PC-9 (cell line): ENCODE measurements around the gene IRF8.

Experiments
- CTCF ChIP-seq: fragments of 200-600 bp; sonication (generic); conservative IDR thresholded peaks from 2 replicates; pipeline ENCODE4 v1.6.1; 2017; ENCODE audit warnings: mixed run types, antibody characterized with exemption, mild to moderate bottlenecking, moderate library complexity
- EZH2 ChIP-seq: fragments of 200-600 bp; sonication (generic); IDR thresholded peaks from 2 replicates; pipeline ENCODE4 v1.8.0; 2017; ENCODE audit warnings: antibody characterized with exemption, low read depth

DNA sequence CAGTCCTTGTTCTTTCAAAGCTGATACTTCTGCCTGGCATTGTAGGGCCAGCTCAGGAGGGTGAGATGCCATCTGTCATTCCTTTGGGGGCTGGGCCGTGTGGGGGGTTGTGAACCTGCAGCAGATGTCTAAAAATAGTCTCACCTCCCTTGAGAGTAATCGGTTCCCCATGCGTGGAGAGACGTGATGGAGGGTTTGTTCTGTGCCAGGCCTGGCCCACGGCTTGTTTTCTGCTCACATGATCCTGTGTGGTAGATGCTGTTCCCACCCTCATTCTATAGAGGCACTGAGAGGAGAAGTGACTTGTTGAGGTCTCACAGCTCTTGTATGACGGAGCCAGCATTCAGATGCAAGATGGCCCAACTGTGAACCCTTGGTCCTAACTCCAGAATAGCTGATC lies 4.6 kb downstream of the IRF8 start:
- TF ChIP-seq EZH2 (no peak), CTCF (no peak)
